Fibroblast of lung (primary cell): ENCODE results near the gene AFMID. TPM values are rescaled to one million over a fixed set of nuclear protein-coding genes. Genes with fewer than 3 reads are reported as not detected.
A peak's percentile ranks its signal among the peaks of the same experiment; 100 is the strongest.

Experiments used
- DNase-seq, 2 donors: peaks; one replicate each; pipeline versions ENCODE4 v3.0.0 to v3.0.0-alpha.2; 2010; ENCODE audit warnings: low read depth in 2 of 2
- H2AFZ ChIP-seq: 2 replicates; pipeline ENCODE4 v1.5.1; 2012; ENCODE audit warnings: low read length, control low read depth, inconsistent platforms
- H3K27ac ChIP-seq: 2 replicates; pipeline ENCODE4 v1.5.1; 2011; ENCODE audit warnings: low read length, control low read depth; ENCODE audit not compliant: insufficient read depth
- H3K27me3 ChIP-seq: 2 replicates; pipeline ENCODE4 v1.5.1; 2011; ENCODE audit warnings: mild to moderate bottlenecking, low read length; ENCODE audit not compliant: control insufficient read depth, insufficient read depth
- H3K36me3 ChIP-seq: 2 replicates; pipeline ENCODE4 v1.5.1; 2011; ENCODE audit warnings: low read length; ENCODE audit not compliant: control insufficient read depth, insufficient read depth
- H3K4me1 ChIP-seq: 2 replicates; pipeline ENCODE4 v1.5.1; 2011; ENCODE audit warnings: low read length; ENCODE audit not compliant: control insufficient read depth, insufficient read depth; ENCODE audit errors: extremely low read depth
- H3K4me2 ChIP-seq: 2 replicates; pipeline ENCODE4 v1.5.1; 2011; ENCODE audit warnings: low read length, control low read depth; ENCODE audit not compliant: insufficient read depth; ENCODE audit errors: extremely low read depth
- H3K4me3 ChIP-seq, 4 experiments: fragments of 200-600 bp in 1 of 4; sonication (generic) in 1 of 4; replicated peaks in 1 of 4; 2 replicates each; pipeline ENCODE4 v1.5.1; 2011 to 2016; ENCODE audit warnings: low read length in 4 of 4, low read depth in 3 of 4, mild to moderate bottlenecking in 3 of 4, control low read depth in 2 of 4, inconsistent platforms in 1 of 4, mixed read lengths in 1 of 4; ENCODE audit not compliant: insufficient read depth in 1 of 4; ENCODE audit errors: control extremely low read depth in 1 of 4
- H3K79me2 ChIP-seq: 2 replicates; pipeline ENCODE4 v1.5.1; 2012; ENCODE audit warnings: mild to moderate bottlenecking, low read length, inconsistent platforms; ENCODE audit not compliant: control insufficient read depth, insufficient read depth
- H3K9ac ChIP-seq: 2 replicates; pipeline ENCODE4 v1.5.1; 2011; ENCODE audit warnings: mild to moderate bottlenecking, low read length, control low read depth; ENCODE audit not compliant: insufficient read depth
- H3K9me3 ChIP-seq: 2 replicates; pipeline ENCODE4 v1.5.1; 2012; ENCODE audit warnings: low read depth, low read length; ENCODE audit not compliant: control insufficient read depth, insufficient read depth
- H4K20me1 ChIP-seq: 2 replicates; pipeline ENCODE4 v1.5.1; 2011; ENCODE audit warnings: low read length; ENCODE audit not compliant: control insufficient read depth, insufficient read depth; ENCODE audit errors: extremely low read depth
- EZH2 ChIP-seq: IDR thresholded peaks from 2 replicates; pipeline ENCODE4 v1.5.1; 2012; ENCODE audit warnings: low read length, control low read depth, mild to moderate bottlenecking; ENCODE audit errors: missing control alignments
- polyA plus RNA-seq, 2 donors: library from polyadenylated mRNA; depleted of rRNA in 1 of 2; stranded (reverse) in 1 of 2; unstranded in 1 of 2; fragments of >200 nt; gene quantifications; 2 replicates each; pipeline ENCODE4 v1.2.1, GENCODE V29; 2011 to 2012; ENCODE audit warnings: missing spikeins in 1 of 2
- total RNA-seq: library from RNA; depleted of rRNA; stranded (reverse); fragments of >200 nt; gene quantifications from 2 replicates; pipeline ENCODE4 v1.2.1, GENCODE V29; 2014
- TF ChIP-seq, protein P1 (sequence below), 2 donors: IDR thresholded peaks in 1 of 2; conservative IDR thresholded peaks in 1 of 2; 1 replicate in 1 of 2; 2 replicates in 1 of 2; pipeline ENCODE4 v1.5.1; 2011 to 2012; ENCODE audit warnings: low read length in 2 of 2, control low read depth in 1 of 2, inconsistent platforms in 1 of 2, low read depth in 1 of 2, mild to moderate bottlenecking in 1 of 2

The AFMID gene
- total and polyA plus RNA-seq, 2 donors (not counting 1 experiment from before 2014, with no cell fraction given) = 28.1 to 29.2 TPM

DNA sequence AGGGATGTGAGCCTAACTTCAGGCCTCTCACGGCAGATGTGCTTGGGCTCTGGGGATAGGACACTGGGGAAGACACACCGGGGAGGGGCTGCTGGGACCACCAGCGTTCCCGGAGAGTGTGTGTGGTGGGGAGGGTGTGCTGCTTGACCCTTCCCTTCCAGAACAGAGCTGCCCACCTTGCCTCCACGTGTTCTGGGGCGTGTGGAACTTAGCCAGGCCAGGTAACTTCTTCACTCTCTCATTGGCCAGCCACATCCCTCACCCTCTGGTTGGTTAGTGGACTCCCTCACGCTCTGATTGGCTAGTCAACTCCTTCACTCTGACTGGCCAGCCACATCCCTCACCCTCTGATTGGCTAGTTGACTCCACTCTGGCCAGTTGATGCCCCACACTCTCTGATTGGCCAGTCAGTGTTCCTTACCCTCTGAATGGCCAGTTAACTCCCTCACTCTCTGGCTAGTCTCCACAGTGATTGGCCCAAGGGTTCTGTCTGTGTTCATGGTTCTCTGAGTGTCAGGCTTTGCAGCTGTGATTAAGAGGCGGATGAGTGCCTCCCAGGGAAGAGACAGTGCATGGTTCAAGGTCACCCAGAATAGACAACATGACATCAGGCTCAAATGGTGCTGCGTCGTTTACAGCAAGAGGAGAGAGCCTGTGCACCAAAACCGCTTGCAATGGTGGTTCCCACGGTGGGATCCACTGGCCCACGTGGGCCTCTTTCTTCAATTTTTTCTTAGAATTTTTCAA is 54.3 kb downstream of the AFMID start:
- DNase-seq = peak; percentile 47 to 59
- peaks cover 3% of the 10 kb centered on the region for H3K27me3 ChIP-seq
- no peak overlapping the region for H3K4me3 ChIP-seq
- no peaks in the 10 kb centered on the region for H4K20me1 ChIP-seq
- no peaks in the 10 kb centered on the region for H3K4me1 ChIP-seq
- H3K4me2 ChIP-seq = no peak overlapping the region
- no peak overlapping the region for H3K9ac ChIP-seq
- no peaks in the 10 kb centered on the region for H3K36me3 ChIP-seq
- no peaks in the 10 kb centered on the region for H3K9me3 ChIP-seq
- H3K79me2 ChIP-seq = no peaks in the 10 kb centered on the region
- no peak overlapping the region for H2AFZ ChIP-seq
- no peak overlapping the region for H3K27ac ChIP-seq
- peak; percentile 51 for TF ChIP-seq EZH2
- TF ChIP-seq, protein P1, sequence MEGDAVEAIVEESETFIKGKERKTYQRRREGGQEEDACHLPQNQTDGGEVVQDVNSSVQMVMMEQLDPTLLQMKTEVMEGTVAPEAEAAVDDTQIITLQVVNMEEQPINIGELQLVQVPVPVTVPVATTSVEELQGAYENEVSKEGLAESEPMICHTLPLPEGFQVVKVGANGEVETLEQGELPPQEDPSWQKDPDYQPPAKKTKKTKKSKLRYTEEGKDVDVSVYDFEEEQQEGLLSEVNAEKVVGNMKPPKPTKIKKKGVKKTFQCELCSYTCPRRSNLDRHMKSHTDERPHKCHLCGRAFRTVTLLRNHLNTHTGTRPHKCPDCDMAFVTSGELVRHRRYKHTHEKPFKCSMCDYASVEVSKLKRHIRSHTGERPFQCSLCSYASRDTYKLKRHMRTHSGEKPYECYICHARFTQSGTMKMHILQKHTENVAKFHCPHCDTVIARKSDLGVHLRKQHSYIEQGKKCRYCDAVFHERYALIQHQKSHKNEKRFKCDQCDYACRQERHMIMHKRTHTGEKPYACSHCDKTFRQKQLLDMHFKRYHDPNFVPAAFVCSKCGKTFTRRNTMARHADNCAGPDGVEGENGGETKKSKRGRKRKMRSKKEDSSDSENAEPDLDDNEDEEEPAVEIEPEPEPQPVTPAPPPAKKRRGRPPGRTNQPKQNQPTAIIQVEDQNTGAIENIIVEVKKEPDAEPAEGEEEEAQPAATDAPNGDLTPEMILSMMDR (conservative IDR thresholded peaks at IDR 0.05 in 1 of 2, IDR thresholded peaks at IDR 0.05 in 1 of 2; ENCODE audit: low read depth in 1 of 2, low read length in 2 of 2) = no peak

DNA sequence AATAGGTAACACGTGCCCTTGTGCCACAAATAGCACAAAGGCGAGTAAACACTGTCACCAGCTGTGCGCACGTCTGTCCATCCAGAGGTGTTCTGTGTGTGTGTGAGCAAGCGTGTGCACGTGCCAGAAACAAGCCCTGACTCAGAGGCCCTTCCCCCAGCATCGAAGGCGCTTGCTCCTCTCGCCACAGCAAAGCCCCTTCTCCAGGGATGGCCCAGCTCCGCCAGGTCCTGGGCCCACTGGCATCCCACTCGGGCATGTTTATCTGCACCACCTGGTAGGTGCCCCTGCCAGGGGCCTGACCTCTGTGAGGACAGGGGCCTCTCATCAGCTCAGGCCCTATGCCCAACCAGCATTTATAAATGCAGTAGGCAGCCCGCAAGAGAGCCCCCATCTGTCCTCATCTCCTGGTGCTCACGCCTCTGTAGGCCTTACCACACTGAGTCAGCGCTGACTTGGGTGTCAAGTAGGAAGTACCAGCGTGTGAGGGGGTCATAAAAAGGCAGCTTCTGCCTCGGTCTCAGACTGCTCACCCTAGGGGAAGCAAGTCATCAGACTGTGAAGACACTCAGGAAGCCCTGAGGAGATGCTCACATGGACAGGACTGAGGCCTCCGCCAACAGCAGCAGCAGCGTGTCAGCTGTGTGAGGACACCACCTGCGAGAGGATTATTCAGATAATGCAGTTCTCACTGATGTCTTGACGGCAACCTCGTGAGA is 55.0 kb downstream of the AFMID start:
- H3K36me3 ChIP-seq = no peaks in the 10 kb centered on the region
- no peak overlapping the region for H3K4me2 ChIP-seq
- TF ChIP-seq, protein P1 (conservative IDR thresholded peaks at IDR 0.05 in 1 of 2, IDR thresholded peaks at IDR 0.05 in 1 of 2; ENCODE audit: low read depth in 1 of 2, low read length in 2 of 2) = no peak
- TF ChIP-seq EZH2 = no peak
- no peaks in the 10 kb centered on the region for H3K4me1 ChIP-seq
- no peaks in the 10 kb centered on the region for H3K79me2 ChIP-seq
- no peaks in the 10 kb centered on the region for H3K9me3 ChIP-seq
- peaks cover 3% of the 10 kb centered on the region for H3K27me3 ChIP-seq
- no peak overlapping the region for H3K9ac ChIP-seq
- H3K4me3 ChIP-seq = no peak overlapping the region
- no peak overlapping the region for H2AFZ ChIP-seq
- H4K20me1 ChIP-seq = no peaks in the 10 kb centered on the region
- DNase-seq = peak in 1 of 2 donors; percentile 3
- no peak overlapping the region for H3K27ac ChIP-seq

DNA sequence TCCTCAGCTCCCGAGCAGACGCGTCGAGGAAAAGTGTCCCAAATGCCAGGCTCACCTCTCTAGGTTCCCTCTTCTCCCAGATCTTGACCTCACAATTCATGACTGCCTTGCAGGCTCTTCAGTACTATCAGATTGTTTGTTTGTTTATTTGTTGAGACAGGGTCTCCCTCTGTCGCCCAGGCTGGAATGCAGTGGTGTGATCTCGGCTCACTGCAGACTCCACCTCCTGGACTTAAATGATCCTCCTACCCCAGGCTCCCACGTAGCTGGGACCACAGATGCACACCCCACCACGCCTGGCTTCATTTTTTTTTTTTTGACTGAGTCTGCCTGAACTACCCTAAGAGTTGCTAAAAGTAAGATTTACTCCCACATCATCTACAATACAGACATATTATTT is 60.1 kb downstream of the AFMID start:
- no peak overlapping the region for H2AFZ ChIP-seq
- H3K36me3 ChIP-seq = no peaks in the 10 kb centered on the region
- no peak overlapping the region for H3K27ac ChIP-seq
- H3K9me3 ChIP-seq = no peaks in the 10 kb centered on the region
- H3K9ac ChIP-seq = no peak overlapping the region
- H3K4me2 ChIP-seq = no peak overlapping the region
- H3K27me3 ChIP-seq = peaks cover 2% of the 10 kb centered on the region
- H3K4me3 ChIP-seq = no peak overlapping the region
- H4K20me1 ChIP-seq = no peaks in the 10 kb centered on the region
- TF ChIP-seq, protein P1 (conservative IDR thresholded peaks at IDR 0.05 in 1 of 2, IDR thresholded peaks at IDR 0.05 in 1 of 2; ENCODE audit: low read depth in 1 of 2, low read length in 2 of 2) = no peak
- no peak for TF ChIP-seq EZH2
- H3K79me2 ChIP-seq = no peaks in the 10 kb centered on the region
- peaks cover 4% of the 10 kb centered on the region for H3K4me1 ChIP-seq
- no peak for DNase-seq
